ENCODE data around the gene CALHM6.
"Not testable (repeated sequence)": the region's sequence is repeated elsewhere in the genome, so short reads cannot be mapped to it uniquely, and the experiment has no call there.

The CALHM6 gene

GRCh38 chr6:116482780-116483179, 21.6 kb downstream of the CALHM6 start:
- no peak for DNase-seq

DNA sequence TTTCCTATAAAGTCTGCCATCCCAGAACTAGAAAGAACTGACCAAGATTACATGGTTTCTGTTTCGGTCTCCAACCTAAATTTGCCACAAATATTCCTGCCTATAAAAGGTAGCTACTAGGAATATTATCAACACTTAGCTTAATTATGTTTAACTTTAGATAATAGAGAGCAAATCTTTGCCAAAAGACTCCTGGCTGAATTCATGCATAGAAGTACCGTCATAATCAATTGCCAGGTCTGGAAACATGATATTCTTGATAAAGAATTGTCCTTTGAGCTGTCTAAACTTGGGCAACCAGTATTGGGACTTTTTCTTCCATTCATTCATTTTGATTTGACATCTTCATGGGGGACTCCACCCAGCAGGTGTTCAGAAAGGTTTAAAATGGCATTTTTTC, 22.4 kb downstream of the CALHM6 start:
- no peak for DNase-seq

DNA sequence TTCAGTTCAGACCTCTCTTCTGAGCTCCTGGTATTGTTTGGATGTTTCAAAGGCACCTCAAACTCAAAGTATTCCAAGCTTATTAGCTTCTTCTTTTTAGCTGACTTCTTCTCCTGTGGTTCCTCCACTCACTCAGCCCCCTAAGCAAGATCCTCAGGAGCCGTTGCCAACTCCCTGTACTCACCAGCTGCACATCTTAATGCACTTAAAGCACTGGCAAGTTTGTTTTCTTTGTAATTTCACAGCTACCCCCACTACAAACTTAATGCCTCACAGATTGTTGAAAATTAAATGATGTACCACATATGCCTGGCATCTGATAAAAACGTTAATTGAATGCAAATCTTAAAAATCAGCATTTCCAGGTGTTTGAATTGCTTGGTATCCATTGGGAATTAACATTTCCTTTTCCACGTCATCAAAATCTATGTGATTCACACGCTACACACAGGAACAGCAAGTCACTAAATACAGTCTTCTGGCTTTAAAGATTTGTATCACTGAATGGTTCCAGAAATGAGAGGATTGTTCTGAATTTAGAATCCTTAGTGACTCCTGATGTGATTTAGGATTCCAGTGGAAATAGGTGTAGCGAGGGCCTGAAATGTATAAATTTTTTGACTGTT, 24.5 kb downstream of the CALHM6 start:
- DNase-seq: no peak

- no peak for DNase-seq
Observed at GRCh38 chr6:116491610-116492330, 30.6 kb downstream of the CALHM6 start.

GRCh38 chr6:116492331-116493067, 31.3 kb downstream of the CALHM6 start:
- peak; percentile 26 to 66 for DNase-seq

GRCh38 chr6:116495161-116495560, 34.0 kb downstream of the CALHM6 start:
- DNase-seq: not testable (repeated sequence)

DNA sequence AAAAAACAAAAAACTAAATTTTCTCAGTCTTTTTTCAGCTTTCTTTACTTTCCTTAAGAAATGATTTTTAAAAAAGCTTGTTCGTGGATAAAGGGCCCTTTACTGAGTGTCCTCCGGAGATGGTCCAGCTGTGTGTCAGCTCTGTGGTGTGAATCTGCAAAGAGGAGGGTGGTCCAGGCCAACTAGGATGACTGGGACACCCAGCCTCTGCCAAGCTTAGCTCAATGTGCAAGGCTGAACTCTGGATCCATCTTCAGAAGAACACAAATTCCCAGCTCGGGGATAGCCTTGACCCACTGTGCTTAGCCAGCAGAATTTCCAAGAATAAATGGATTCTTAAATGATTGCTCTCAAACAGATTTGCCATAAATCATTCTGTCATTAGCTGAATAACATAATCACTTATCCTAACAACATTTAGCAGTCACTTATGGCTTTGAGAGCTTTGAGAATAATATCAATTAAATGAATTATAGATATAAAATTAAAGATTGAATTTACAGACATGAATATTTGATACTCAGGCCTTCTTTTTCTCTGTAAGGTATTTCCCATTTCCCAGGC, 36.0 kb downstream of the CALHM6 start:
- DNase-seq: no peak

DNA sequence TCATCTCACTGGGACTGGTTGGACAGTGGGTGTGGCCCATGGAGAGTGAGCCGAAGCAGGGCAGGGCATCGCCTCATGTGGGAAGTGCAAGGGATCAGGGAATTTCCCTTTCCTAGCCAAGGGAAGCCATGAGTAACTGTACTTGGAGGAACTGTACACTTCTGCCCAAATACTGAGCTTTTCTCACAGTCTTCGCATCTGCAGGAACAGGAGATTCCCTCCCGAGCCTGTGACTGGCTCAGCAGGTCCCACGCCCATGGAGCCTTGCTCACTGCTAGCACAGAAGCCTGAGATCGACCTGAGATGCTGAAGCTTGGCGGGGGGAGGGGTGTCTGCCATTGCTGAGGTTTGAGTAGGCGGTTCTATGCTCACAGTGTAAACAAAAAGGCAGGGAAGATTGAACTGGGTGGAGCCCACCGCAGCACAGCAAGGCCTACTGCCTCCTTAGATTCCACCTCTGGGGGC, 39.8 kb downstream of the CALHM6 start:
- peak; percentile 24 to 61 for DNase-seq

- DNase-seq: no peak
Observed at GRCh38 chr6:116507324-116507723, 46.1 kb downstream of the CALHM6 start.

GRCh38 chr6:116508527-116508926, 47.4 kb downstream of the CALHM6 start:
- no peak for DNase-seq

DNA sequence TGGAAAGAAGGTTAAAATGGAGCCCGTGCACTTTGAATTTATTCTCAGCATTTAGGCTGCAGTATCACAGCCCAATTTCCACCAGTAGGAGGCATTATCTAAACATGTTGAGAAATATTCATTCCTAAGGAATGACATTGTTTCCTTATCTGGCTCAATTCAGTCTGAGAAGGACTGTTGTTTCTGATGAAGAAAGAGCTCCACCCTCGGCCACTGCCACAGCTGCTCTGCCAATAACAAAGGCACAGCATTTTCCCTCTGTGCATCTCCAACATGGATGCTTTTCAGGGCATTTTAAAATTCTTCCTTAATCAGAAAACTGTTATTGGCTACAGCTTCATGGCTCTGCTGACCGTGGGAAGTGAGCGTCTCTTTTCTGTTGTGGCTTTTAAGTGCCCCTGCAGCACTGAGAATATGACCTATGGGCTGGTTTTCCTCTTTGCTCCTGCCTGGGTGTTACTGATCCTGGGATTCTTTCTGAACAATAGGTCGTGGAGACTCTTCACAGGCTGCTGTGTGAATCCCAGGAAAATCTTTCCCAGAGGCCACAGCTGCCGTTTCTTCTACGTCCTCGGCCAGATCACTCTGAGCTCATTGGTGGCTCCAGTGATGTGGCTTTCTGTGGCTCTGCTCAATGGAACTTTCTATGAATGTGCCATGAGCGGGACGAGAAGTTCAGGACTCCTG, 50.4 kb downstream of the CALHM6 start, which contains the start of gene CALHM5:
Gene CALHM5 (plus strand): TSS at position 216 of the 687 bp plus-strand sequence. CDS start 58 bp downstream, at position 274.
- peak; percentile 11 to 16 for DNase-seq

- no peak for DNase-seq
Observed at GRCh38 chr6:116512111-116512559, 51.0 kb downstream of the CALHM6 start.

GRCh38 chr6:116512734-116513133, 51.6 kb downstream of the CALHM6 start:
- DNase-seq: no peak
